ENCODE results near the gene CDH4. TPM values are rescaled to one million over a fixed set of nuclear protein-coding genes. Genes with fewer than 3 reads are reported as not detected.

CDH4 gene
- total and polyA plus RNA-seq, 2 of the 4 experiments (the other 2 are of a cell fraction), result 1.6 to 3.5 TPM

GRCh38 chr20:61949363-61949713, 697.3 kb downstream of the CDH4 start:
- Histone ChIP-seq H3K4me2 (ENCODE audit: low read depth, low read length) (no peak overlapping the region), H2BK15ac (ENCODE audit: low read depth, low read length) (no peak overlapping the region), H2AK9ac (replicated peaks; ENCODE audit: low read depth, low read length, poor library complexity) (no peak overlapping the region), H3K56ac (ENCODE audit: extremely low read depth, insufficient read depth, low read length) (no peak overlapping the region), H3K9ac (ENCODE audit: low read depth, low read length) (no peak overlapping the region), H3K27me3 (ENCODE audit: control insufficient read depth, insufficient read depth, low read length) (peaks cover 5% of the 10 kb centered on the region; the same call in 1 of the 2 replicates), H3K9me3 (ENCODE audit: control insufficient read depth, insufficient read depth, low read length) (peaks cover 3% of the 10 kb centered on the region; the same call in 1 of the 2 replicates), H2BK20ac (ENCODE audit: low read depth, low read length) (no peak overlapping the region), H3K4me3 (ENCODE audit: insufficient read depth, low read depth, low read length) (no peak overlapping the region), H3K23ac (ENCODE audit: low read depth, low read length) (no peak overlapping the region), H3K27ac (ENCODE audit: insufficient read depth, low read length) (no peak overlapping the region), H3K4me1 (ENCODE audit: control insufficient read depth, insufficient read depth, low read length) (no peaks in the 10 kb centered on the region), H3K36me3 (ENCODE audit: control insufficient read depth, insufficient read depth, low read length) (no peaks in the 10 kb centered on the region), H4K20me1 (ENCODE audit: insufficient read depth, low read length) (no peaks in the 10 kb centered on the region), H4K8ac (ENCODE audit: low read depth in 2 of 2, low read length in 2 of 2) (no peak overlapping the region), H2BK120ac (ENCODE audit: low read depth, low read length) (no peak overlapping the region), H2BK5ac (ENCODE audit: low read depth, low read length, poor library complexity, severe bottlenecking) (no peak overlapping the region), H3K9me1 (ENCODE audit: insufficient read depth, low read length) (no peaks in the 10 kb centered on the region), H3K79me1 (ENCODE audit: low read depth in 1 of 2, low read length in 2 of 2) (no peaks in the 10 kb centered on the region), H4K5ac (ENCODE audit: low read depth, low read length) (no peak overlapping the region), H3K18ac (ENCODE audit: low read depth, low read length) (no peak overlapping the region), H3K4ac (ENCODE audit: low read depth, low read length) (no peak overlapping the region), H3K14ac (replicated peaks; ENCODE audit: low read depth, low read length) (no peak overlapping the region), H2AFZ (replicated peaks; ENCODE audit: low read length, poor library complexity) (no peak overlapping the region), H2AK5ac (ENCODE audit: low read depth, low read length) (no peak overlapping the region), H4K91ac (ENCODE audit: insufficient read depth, low read depth, low read length) (no peak overlapping the region)
- ChIA-PET CTCF (no interaction called here), POLR2A (ENCODE audit: unreplicated experiment) (no interaction called here)
- DNase-seq (no peak), ATAC-seq (ENCODE audit: low read depth) (no peak)
- in situ Hi-C loops (cut with MboI; ENCODE audit: low sequenced_read_pairs), result no loop called here
- WGBS, 2 experiments (ENCODE audit: extremely low coverage in 2 of 2, insufficient read length in 1 of 2), result 76% methylated on average over 4 of the region's 7 CpGs; no CpG with 5 or more reads in 1 of the 2 experiments
- BruUV-seq (replicated peaks), result no TSS peak
- dilution Hi-C loops (cut with HindIII; ENCODE audit: low sequenced_read_pairs, unreplicated experiment), result no loop called here
- intact Hi-C loops (cut with micrococcal nuclease), result no loop called here
- TF ChIP-seq CEBPB (IDR thresholded peaks at IDR 0.05; ENCODE audit: low read depth, low read length) (no peak), RCOR1 (IDR thresholded peaks at IDR 0.05; ENCODE audit: insufficient replicate concordance, low read length) (no peak), POLR2A (IDR thresholded peaks at IDR 0.05; ENCODE audit: low read depth, low read length) (no peak), CTCF (conservative IDR thresholded peaks at IDR 0.05; ENCODE audit: low read depth, low read length) (no peak), MAZ (IDR thresholded peaks at IDR 0.05; ENCODE audit: borderline replicate concordance, low read depth, low read length) (no peak), MXI1 (IDR thresholded peaks at IDR 0.05; ENCODE audit: borderline replicate concordance, low read depth, low read length) (no peak), BHLHE40 (IDR thresholded peaks at IDR 0.05; ENCODE audit: low read depth, low read length) (no peak), RAD21 (IDR thresholded peaks at IDR 0.05; ENCODE audit: low read length) (no peak), NFE2L2 (IDR thresholded peaks at IDR 0.05; ENCODE audit: low read depth, low read length) (no peak), ELK1 (IDR thresholded peaks at IDR 0.05; ENCODE audit: borderline replicate concordance, low read depth, low read length) (no peak), SMC3 (IDR thresholded peaks at IDR 0.05; ENCODE audit: low read depth, low read length) (no peak), CHD1 (IDR thresholded peaks at IDR 0.05; ENCODE audit: low read depth, low read length) (no peak), USF2 (IDR thresholded peaks at IDR 0.05; ENCODE audit: low read depth, low read length) (no peak), MAFK (IDR thresholded peaks at IDR 0.05; ENCODE audit: low read depth, low read length) (no peak), FOS (IDR thresholded peaks at IDR 0.05; ENCODE audit: low read depth, low read length) (no peak), RFX5 (IDR thresholded peaks at IDR 0.05; ENCODE audit: low read depth, low read length) (no peak)

All from IMR-90 (cell line).